Smooth muscle cell (in vitro differentiated cells): Measurements from ENCODE around the gene ERBB2. TPM values are rescaled to one million over a fixed set of nuclear protein-coding genes. Genes with fewer than 3 reads are reported as not detected.

Source experiments
- DNase-seq: peaks from one replicate; lab custom pipeline; 2025; ENCODE audit not compliant: unreplicated experiment; lab: John Stamatoyannopoulos, UW
- H2AFZ ChIP-seq: fragments of 200-600 bp; sonication (generic); 2 replicates; pipeline ENCODE4 v1.6.0; 2016; ENCODE audit warnings: antibody characterized with exemption, low read depth, mild to moderate bottlenecking
- H3F3A ChIP-seq: fragments of 200-600 bp; sonication (generic); 2 replicates; pipeline ENCODE4 v1.6.0; 2017; ENCODE audit warnings: antibody characterized with exemption, low read depth
- H3K27ac ChIP-seq: fragments of 200-600 bp; sonication (generic); 2 replicates; pipeline ENCODE4 v1.5.1; 2016; ENCODE audit warnings: low read depth, mild to moderate bottlenecking
- H3K27me3 ChIP-seq: fragments of 200-600 bp; sonication (generic); 2 replicates; pipeline ENCODE4 v1.6.1; 2016; ENCODE audit warnings: low read depth, mild to moderate bottlenecking
- H3K36me3 ChIP-seq: fragments of 200-600 bp; sonication (generic); 2 replicates; pipeline ENCODE4 v1.5.1; 2016; ENCODE audit warnings: low read depth
- H3K4me1 ChIP-seq: fragments of 200-600 bp; sonication (generic); 2 replicates; pipeline ENCODE4 v1.5.1; 2016; ENCODE audit warnings: low read depth
- H3K4me2 ChIP-seq: fragments of 200-600 bp; sonication (generic); 2 replicates; pipeline ENCODE4 v1.6.0; 2016; ENCODE audit warnings: mild to moderate bottlenecking
- H3K4me3 ChIP-seq: fragments of 200-600 bp; sonication (generic); 2 replicates; pipeline ENCODE4 v1.5.1; 2016; ENCODE audit warnings: mild to moderate bottlenecking
- H3K79me2 ChIP-seq: fragments of 200-600 bp; sonication (generic); 2 replicates; pipeline ENCODE4 v1.6.0; 2016; ENCODE audit warnings: low read depth, mild to moderate bottlenecking
- H3K9ac ChIP-seq: fragments of 200-600 bp; sonication (generic); 2 replicates; pipeline ENCODE4 v1.6.0; 2016; ENCODE audit warnings: low read depth
- H3K9me3 ChIP-seq: fragments of 200-600 bp; sonication (generic); replicated peaks from 2 replicates; pipeline ENCODE4 v1.5.1; 2016; ENCODE audit warnings: low read depth
- H4K20me1 ChIP-seq: fragments of 200-600 bp; sonication (generic); 2 replicates; pipeline ENCODE4 v1.6.0; 2016; ENCODE audit warnings: low read depth
- WGBS: methylation state at CpG from one replicate; pipeline ENCODE4 v1.1.7; 2016; ENCODE audit warnings: low lambda C conversion rate; 5-methylcytosine and 5-hydroxymethylcytosine counted together
- polyA plus RNA-seq: library from polyadenylated mRNA; unstranded; fragments of >200 nt; fragmentation: Nextera tagmentation; extraction: Ambion mirVana; gene quantifications from 2 replicates; pipeline ENCODE4 v1.2.1, GENCODE V29; 2016
- total RNA-seq: library from RNA; depleted of rRNA; stranded (reverse); fragments of >200 nt; gene quantifications from 2 replicates; pipeline ENCODE4 v1.2.3, GENCODE V29; 2014
- TF ChIP-seq, protein P1 (sequence below): fragments of 200-600 bp; sonication (generic); IDR thresholded peaks from 2 replicates; pipeline ENCODE4 v1.5.1; 2017; ENCODE audit warnings: borderline replicate concordance, mild to moderate bottlenecking, antibody characterized with exemption; ENCODE audit not compliant: insufficient read depth, poor library complexity, severe bottlenecking

Gene ERBB2
- total and polyA plus RNA-seq, 2 experiments from 2014 or later, result 49.4 to 53.6 TPM

DNA sequence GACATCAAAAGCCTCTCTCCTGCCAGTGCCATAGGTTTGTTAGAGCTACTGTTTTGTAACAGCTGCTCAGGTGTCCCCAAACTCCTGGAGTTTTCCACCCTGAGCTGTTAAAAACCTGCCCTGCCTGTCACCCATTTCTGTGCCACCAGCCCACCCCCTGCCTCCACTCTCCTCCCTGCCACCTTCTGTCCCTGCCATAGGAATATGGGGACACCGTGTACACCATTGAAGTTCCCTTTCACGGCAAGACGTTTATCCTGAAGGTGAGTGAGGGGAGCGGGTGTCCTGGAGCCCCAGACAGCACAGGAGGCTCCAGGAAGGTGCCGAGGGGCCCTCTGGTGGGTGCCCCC lies 39.9 kb upstream of the ERBB2 start:
- Histone ChIP-seq H3K4me2 (no peak overlapping the region), H3K27ac (no peak overlapping the region), H3K9ac (no peak overlapping the region), H3K36me3 (no peaks in the 10 kb centered on the region), H3K4me1 (no peaks in the 10 kb centered on the region), H3K79me2 (no peaks in the 10 kb centered on the region), H3K27me3 (no peaks in the 10 kb centered on the region), H4K20me1 (peaks cover 18% of the 10 kb centered on the region), H2AFZ (no peak overlapping the region), H3K9me3 (no peaks in the 10 kb centered on the region), H3F3A (no peaks in the 10 kb centered on the region), H3K4me3 (no peak overlapping the region)
- DNase-seq, result no peak
- TF ChIP-seq, protein P1, sequence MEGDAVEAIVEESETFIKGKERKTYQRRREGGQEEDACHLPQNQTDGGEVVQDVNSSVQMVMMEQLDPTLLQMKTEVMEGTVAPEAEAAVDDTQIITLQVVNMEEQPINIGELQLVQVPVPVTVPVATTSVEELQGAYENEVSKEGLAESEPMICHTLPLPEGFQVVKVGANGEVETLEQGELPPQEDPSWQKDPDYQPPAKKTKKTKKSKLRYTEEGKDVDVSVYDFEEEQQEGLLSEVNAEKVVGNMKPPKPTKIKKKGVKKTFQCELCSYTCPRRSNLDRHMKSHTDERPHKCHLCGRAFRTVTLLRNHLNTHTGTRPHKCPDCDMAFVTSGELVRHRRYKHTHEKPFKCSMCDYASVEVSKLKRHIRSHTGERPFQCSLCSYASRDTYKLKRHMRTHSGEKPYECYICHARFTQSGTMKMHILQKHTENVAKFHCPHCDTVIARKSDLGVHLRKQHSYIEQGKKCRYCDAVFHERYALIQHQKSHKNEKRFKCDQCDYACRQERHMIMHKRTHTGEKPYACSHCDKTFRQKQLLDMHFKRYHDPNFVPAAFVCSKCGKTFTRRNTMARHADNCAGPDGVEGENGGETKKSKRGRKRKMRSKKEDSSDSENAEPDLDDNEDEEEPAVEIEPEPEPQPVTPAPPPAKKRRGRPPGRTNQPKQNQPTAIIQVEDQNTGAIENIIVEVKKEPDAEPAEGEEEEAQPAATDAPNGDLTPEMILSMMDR, result no peak
- WGBS, result 97% methylated on average over 5 of the region's 5 CpGs

DNA sequence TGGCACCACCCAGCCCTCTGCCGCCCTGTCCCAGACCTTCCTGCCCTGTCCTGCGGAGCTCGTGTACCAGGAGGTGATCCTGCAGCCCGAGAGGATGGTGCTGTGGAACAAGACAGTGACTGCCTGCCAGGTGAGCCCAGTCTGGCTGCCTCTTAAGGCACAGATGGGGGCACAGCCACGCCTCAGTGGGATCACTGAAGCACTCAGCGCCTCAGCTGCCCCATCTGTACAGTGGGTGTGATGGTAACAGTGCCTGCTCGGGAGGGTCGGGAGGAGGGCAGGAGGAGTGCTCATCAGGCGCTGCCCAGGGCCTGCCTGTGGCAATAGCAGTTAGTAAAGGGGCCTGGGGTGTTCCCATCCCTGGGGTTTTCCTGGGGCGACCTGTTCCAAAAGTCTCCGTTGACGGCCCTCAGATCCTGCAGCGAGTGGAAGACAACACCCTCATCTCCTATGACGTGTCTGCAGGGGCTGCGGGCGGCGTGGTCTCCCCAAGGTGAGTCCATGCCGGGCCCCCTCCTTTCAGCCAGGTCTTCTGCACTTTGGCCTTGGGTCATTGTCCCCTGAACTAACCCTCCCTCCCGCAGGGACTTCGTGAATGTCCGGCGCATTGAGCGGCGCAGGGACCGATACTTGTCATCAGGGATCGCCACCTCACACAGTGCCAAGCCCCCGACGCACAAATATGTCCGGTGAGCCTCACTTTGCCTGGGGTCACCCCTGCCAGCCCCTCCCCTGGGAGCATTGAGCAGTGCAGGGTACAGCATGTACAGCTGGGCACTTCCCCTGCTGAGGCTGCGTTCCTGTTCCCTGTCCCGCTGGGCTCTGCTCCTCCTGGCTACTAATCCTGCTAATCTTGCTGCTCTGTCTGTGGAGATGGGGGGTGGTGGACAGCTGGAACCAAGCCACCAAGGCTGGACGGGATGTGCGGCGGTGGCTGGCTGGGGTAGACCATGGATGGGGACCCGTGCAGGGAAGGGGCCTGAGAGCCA lies 39.2 kb upstream of the ERBB2 start:
- Histone ChIP-seq H3K36me3 (no peaks in the 10 kb centered on the region), H2AFZ (no peak overlapping the region), H3K9ac (no peak overlapping the region)

DNA sequence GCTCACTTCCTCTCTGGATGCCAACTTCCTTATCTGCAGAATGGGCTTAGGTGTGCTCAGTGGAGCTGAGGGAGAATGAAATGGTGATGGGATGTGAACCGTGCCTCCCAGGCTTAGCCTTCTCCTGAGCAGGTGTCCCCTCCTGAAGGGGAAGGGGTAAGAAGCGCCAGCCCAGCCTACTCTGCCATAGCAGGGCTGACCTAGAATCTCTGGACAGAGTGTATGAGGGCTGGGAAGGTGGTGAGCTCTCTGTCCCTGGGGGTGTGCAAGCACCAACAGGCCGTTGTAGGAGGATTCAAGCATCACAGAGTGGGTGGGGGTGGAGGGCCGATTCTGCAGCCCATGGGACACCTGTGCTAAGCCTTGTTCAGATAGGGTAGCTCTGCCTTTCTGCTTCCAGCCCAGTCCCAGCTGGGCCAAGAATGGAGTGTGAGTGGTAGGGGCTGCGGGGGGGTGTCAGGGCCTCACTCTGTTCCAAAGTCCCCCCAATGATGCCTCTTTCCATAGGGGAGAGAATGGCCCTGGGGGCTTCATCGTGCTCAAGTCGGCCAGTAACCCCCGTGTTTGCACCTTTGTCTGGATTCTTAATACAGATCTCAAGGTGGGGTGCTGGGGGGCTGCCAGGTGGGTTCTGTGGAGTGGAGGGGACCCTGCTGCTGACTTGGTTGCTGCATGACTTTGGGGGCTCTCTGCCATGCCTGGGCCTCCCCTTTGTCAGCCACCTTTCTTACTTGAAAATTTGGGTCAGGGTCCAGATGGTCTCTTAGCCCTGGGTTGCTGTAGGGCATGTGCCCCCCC lies 37.9 kb upstream of the ERBB2 start:
- H3K4me1 ChIP-seq, result no peaks in the 10 kb centered on the region
- H4K20me1 ChIP-seq, result peaks cover 6% of the 10 kb centered on the region
- WGBS, result 94% methylated on average over 8 of the region's 8 CpGs
- H3K79me2 ChIP-seq, result no peaks in the 10 kb centered on the region
- no peaks in the 10 kb centered on the region for H3F3A ChIP-seq
- H3K4me3 ChIP-seq, result no peak overlapping the region
- H3K4me2 ChIP-seq, result no peak overlapping the region
- TF ChIP-seq, protein P1, result no peak
- no peak for DNase-seq
- no peak overlapping the region for H3K27ac ChIP-seq
- no peaks in the 10 kb centered on the region for H3K9me3 ChIP-seq
- H3K36me3 ChIP-seq, result no peaks in the 10 kb centered on the region
- no peak overlapping the region for H3K9ac ChIP-seq
- H3K27me3 ChIP-seq, result peaks cover 17% of the 10 kb centered on the region
- H2AFZ ChIP-seq, result no peak overlapping the region

More for the DNA sequence above, 39.2 kb upstream of the ERBB2 start:
- no peaks in the 10 kb centered on the region for H3K4me1 ChIP-seq
- no peaks in the 10 kb centered on the region for H3K79me2 ChIP-seq
- H3K9me3 ChIP-seq, result no peaks in the 10 kb centered on the region
- no peak overlapping the region for H3K27ac ChIP-seq
- H3K27me3 ChIP-seq, result peaks cover 4% of the 10 kb centered on the region
- no peak overlapping the region for H3K4me2 ChIP-seq
- DNase-seq, result no peak
- peaks cover 11% of the 10 kb centered on the region for H4K20me1 ChIP-seq
- no peaks in the 10 kb centered on the region for H3F3A ChIP-seq
- TF ChIP-seq, protein P1, result no peak
- WGBS, result 87% methylated on average over 33 of the region's 35 CpGs
- H3K4me3 ChIP-seq, result no peak overlapping the region
